GM23248 (cell line): ENCODE data around the gene POP4. TPM values are rescaled to one million over a fixed set of nuclear protein-coding genes. Genes with fewer than 3 reads are reported as not detected.

Source experiments
- DNase-seq: peaks from one replicate; pipeline ENCODE4 v3.0.0-alpha.2; 2015
- H2AFZ ChIP-seq: fragments of 200-600 bp; sonication (generic); 2 replicates; pipeline ENCODE4 v1.6.1; 2016; ENCODE audit warnings: antibody characterized with exemption
- H3F3A ChIP-seq: fragments of 200-600 bp; sonication (generic); 2 replicates; pipeline ENCODE4 v1.6.1; 2016; ENCODE audit warnings: mild to moderate bottlenecking, antibody characterized with exemption, mixed run types; ENCODE audit not compliant: insufficient read depth
- H3K27ac ChIP-seq: fragments of 200-600 bp; sonication (generic); 2 replicates; pipeline ENCODE4 v1.5.1; 2016; ENCODE audit warnings: mild to moderate bottlenecking
- H3K27me3 ChIP-seq: fragments of 200-600 bp; sonication (generic); replicated peaks from 2 replicates; pipeline ENCODE4 v1.6.1; 2016; ENCODE audit warnings: mild to moderate bottlenecking; ENCODE audit not compliant: insufficient read depth
- H3K36me3 ChIP-seq: fragments of 200-600 bp; sonication (generic); 2 replicates; pipeline ENCODE4 v1.6.1; 2016; ENCODE audit warnings: low read depth, mild to moderate bottlenecking
- H3K4me1 ChIP-seq: fragments of 200-600 bp; sonication (generic); 2 replicates; pipeline ENCODE4 v1.6.1; 2016; ENCODE audit warnings: mild to moderate bottlenecking; ENCODE audit not compliant: insufficient read depth
- H3K4me2 ChIP-seq: fragments of 200-600 bp; sonication (generic); one replicate; pipeline ENCODE4 v1.6.1; 2016; ENCODE audit warnings: mild to moderate bottlenecking; ENCODE audit not compliant: unreplicated experiment
- H3K4me3 ChIP-seq: fragments of 200-600 bp; sonication (generic); 2 replicates; pipeline ENCODE4 v1.5.1; 2016; ENCODE audit warnings: mild to moderate bottlenecking
- H3K79me2 ChIP-seq: fragments of 200-600 bp; sonication (generic); 2 replicates; pipeline ENCODE4 v1.6.1; 2016; ENCODE audit warnings: mild to moderate bottlenecking; ENCODE audit not compliant: insufficient read depth
- H3K9ac ChIP-seq: fragments of 200-600 bp; sonication (generic); 2 replicates; pipeline ENCODE4 v1.6.1; 2016; ENCODE audit warnings: mild to moderate bottlenecking
- H3K9me2 ChIP-seq: fragments of 200-600 bp; sonication (generic); 2 replicates; pipeline ENCODE4 v1.6.1; 2016; ENCODE audit warnings: mixed run types, mild to moderate bottlenecking, moderate library complexity; ENCODE audit not compliant: insufficient read depth
- H3K9me3 ChIP-seq: fragments of 200-600 bp; sonication (generic); one replicate; pipeline ENCODE4 v1.6.1; 2017; ENCODE audit warnings: low read depth
- H4K20me1 ChIP-seq: fragments of 200-600 bp; sonication (generic); 2 replicates; pipeline ENCODE4 v1.6.0; 2016; ENCODE audit not compliant: insufficient read depth
- EZH2 ChIP-seq: fragments of 200-600 bp; sonication (generic); IDR thresholded peaks from 2 replicates; pipeline ENCODE4 v1.6.1; 2018; ENCODE audit warnings: antibody characterized with exemption, mild to moderate bottlenecking; ENCODE audit not compliant: insufficient read depth, poor library complexity, severe bottlenecking
- EZH2phosphoT487 ChIP-seq: fragments of 200-600 bp; sonication (generic); IDR thresholded peaks from 2 replicates; pipeline ENCODE4 v1.6.1; 2018; ENCODE audit warnings: antibody characterized with exemption, moderate library complexity, mild to moderate bottlenecking, low read depth; ENCODE audit not compliant: insufficient read depth
- WGBS, 2 experiments: methylation state at CpG; one replicate each; pipeline ENCODE4 v1.1.6; 2015 to 2017; ENCODE audit warnings: low lambda C conversion rate in 2 of 2, low coverage in 1 of 2; ENCODE audit errors: missing lambda C conversion rate in 2 of 2; 5-methylcytosine and 5-hydroxymethylcytosine counted together
- in situ Hi-C: fragments of 300-500 bp; cut with MboI; formaldehyde crosslinking; loops from 2 replicates; pipeline ENCODE4 v1.15.0; 2020
- polyA plus RNA-seq: library from polyadenylated mRNA; unstranded; fragments of >200 nt; fragmentation: Nextera tagmentation; extraction: Ambion mirVana; gene quantifications from 2 replicates; pipeline ENCODE4 v1.2.1, GENCODE V29; 2016
- total RNA-seq: library from RNA; depleted of rRNA; stranded (reverse); fragments of >200 nt; shearing (Covaris generic); gene quantifications from 2 replicates; pipeline ENCODE4 v1.2.3, GENCODE V29; 2014

POP4 gene
- total and polyA plus RNA-seq, 2 experiments from 2014 or later: 65.8 to 132 TPM

DNA sequence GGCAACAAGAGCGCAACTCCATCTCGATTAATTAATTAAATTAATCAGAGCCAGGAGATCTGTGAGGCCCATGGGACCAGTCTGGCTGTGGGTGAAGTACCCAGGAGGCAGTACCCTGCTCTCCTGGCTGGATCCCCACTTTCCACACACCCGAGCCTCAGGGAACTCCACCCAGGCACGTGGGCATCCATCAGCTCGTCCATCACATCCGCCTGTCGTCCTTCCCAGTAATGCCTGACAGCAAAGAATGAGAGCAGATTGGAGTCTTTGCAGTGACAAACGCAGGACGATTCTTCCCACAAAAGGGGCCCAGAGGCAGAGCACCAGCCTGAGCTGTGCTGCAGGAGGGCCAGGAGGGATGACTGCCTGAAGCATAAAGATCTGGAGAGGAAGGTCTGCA lies 44.5 kb upstream of the POP4 start:
- no peaks in the 10 kb centered on the region for H3K36me3 ChIP-seq
- no peak overlapping the region for H3K4me3 ChIP-seq
- in situ Hi-C loops: no loop called here
- peaks cover 9% of the 10 kb centered on the region; the same call in 1 of the 2 replicates for H3K27me3 ChIP-seq
- H3K9ac ChIP-seq: no peak overlapping the region
- no peaks in the 10 kb centered on the region for H3K9me3 ChIP-seq
- no peak overlapping the region for H2AFZ ChIP-seq
- 24 to 28% methylated on average over 9 of the region's 9 CpGs for WGBS, 2 experiments
- H3K4me2 ChIP-seq: no peak overlapping the region
- no peaks in the 10 kb centered on the region for H3K9me2 ChIP-seq
- TF ChIP-seq EZH2: no peak
- TF ChIP-seq EZH2phosphoT487: no peak
- H3K4me1 ChIP-seq: no peaks in the 10 kb centered on the region
- H3K79me2 ChIP-seq: no peaks in the 10 kb centered on the region
- no peak overlapping the region for H3K27ac ChIP-seq
- H3F3A ChIP-seq: no peaks in the 10 kb centered on the region
- DNase-seq: no peak
- no peaks in the 10 kb centered on the region for H4K20me1 ChIP-seq

DNA sequence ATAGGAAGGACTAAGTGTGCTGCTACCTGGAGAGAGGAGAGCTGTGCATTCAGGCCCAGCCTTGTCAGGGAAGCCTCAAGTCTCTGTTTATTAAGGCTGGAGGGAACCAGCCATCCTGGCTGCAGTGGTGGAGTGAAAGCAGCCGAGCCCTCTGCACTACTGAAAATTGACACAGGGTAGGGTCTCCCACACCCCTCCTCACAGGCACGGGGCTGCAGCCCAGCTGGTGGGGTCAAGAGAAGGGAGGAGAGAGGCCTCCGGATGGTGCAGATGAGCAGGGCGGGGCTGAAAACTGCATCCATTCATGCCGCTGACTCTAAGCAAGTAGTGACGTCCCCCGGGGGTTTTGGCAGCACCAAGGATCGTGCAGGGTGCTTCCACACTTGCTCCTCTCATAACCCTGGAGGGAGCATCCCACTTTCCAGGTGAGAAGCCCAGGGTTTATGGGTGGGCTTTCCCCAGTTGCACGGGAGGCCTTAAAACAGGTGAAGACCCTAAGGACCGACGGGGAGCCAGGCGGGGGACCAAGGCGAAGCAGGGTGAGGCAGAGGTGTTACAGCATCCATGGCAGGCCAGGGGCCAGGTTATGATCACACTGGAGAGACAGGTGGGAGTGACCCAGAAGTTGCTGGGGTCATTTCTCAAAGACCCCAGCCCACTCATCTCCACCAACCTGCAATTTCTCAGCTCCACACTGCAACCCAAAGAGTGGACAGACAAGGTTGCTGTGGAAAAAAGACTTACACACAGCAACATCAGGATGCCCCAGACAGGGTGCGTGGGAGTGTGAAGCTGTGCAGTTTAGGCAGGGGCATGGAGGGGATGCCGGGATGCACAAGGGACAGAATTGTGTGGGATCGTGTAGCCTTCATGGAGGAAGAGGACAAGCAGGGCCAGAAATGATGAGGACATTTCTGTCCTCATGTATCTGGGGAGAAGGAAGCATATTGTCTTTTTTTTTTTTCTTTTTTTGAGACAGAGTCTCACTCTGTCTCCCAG lies 43.5 kb upstream of the POP4 start:
- WGBS, 2 experiments: 22 to 25% methylated on average over 15 to 16 of the region's 16 CpGs
- in situ Hi-C loops: no loop called here
- TF ChIP-seq EZH2 (no peak), EZH2phosphoT487 (no peak)

DNA sequence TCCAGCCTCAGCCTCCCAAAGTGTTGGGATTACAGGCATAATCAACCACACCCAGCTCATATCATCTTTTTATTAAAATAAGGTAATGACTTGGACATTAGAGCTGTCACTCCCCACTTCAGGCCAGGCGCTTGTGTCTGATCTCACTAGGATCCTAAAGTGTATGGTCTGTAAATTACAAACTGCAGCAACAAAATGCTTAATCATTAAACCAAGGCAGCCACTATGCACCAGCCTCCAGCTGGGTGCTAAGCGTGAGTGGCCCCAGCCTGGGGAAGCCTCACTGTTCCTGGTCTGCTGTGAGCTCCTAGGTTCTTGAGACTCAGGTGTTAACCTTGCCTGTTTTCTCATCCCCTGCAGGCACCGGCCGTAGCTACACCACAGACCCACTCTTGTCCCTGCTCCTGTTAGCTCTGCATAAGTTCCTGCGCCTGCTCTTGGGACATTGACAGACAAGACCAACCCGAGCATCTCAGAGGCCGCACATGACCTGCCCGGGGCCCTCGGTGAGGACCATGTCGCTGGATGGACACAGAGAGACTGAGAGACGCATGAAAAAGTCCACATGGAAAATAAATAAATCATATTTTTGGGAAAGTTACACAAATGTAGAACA lies 42.5 kb upstream of the POP4 start:
- Histone ChIP-seq H3K27ac (no peak overlapping the region), H3K9me3 (no peaks in the 10 kb centered on the region), H3K4me3 (no peak overlapping the region), H3K79me2 (no peaks in the 10 kb centered on the region), H3F3A (no peaks in the 10 kb centered on the region), H4K20me1 (no peaks in the 10 kb centered on the region), H3K36me3 (no peaks in the 10 kb centered on the region), H3K4me2 (no peak overlapping the region), H3K27me3 (peaks cover 9% of the 10 kb centered on the region; the same call in 1 of the 2 replicates), H2AFZ (no peak overlapping the region), H3K9ac (no peak overlapping the region), H3K9me2 (no peaks in the 10 kb centered on the region), H3K4me1 (no peaks in the 10 kb centered on the region)
- in situ Hi-C loops: no loop called here
- TF ChIP-seq EZH2 (no peak), EZH2phosphoT487 (no peak)
- WGBS, 2 experiments: 44 to 45% methylated on average over 11 of the region's 11 CpGs
- no peak for DNase-seq

More for the DNA sequence above, 43.5 kb upstream of the POP4 start:
- Histone ChIP-seq H3K9ac (no peak overlapping the region), H2AFZ (no peak overlapping the region), H3K9me2 (no peaks in the 10 kb centered on the region), H3K27ac (no peak overlapping the region), H3K36me3 (no peaks in the 10 kb centered on the region), H3F3A (no peaks in the 10 kb centered on the region), H4K20me1 (no peaks in the 10 kb centered on the region), H3K79me2 (no peaks in the 10 kb centered on the region), H3K27me3 (peaks cover 9% of the 10 kb centered on the region; the same call in 1 of the 2 replicates), H3K4me1 (no peaks in the 10 kb centered on the region), H3K9me3 (no peaks in the 10 kb centered on the region), H3K4me2 (no peak overlapping the region), H3K4me3 (no peak overlapping the region)
- no peak for DNase-seq

DNA sequence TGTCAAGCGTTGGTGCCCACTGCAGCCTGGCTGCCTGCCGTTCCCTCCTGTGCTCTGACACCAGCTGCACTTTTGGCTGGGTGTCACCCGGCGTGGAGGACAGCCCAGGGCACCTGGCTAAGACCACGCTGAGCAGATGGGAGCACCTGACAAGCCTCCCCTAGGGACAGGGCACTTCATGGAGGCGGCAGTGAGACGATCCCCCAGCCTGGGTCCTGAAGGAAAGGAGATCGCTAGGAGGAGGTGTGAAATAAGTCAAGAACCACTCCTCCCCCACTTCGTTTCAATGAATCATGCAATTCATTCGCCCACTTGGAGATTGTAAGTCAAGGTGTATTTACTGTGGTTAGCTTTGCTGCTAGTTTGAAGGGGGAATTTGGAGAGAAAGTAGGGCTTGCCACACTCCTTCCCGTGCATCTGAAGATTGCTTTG lies 41.5 kb upstream of the POP4 start:
- H3K27ac ChIP-seq: no peak overlapping the region
- no peaks in the 10 kb centered on the region for H3K4me1 ChIP-seq
- no peak overlapping the region for H3K4me3 ChIP-seq
- no peak for TF ChIP-seq EZH2
- no peak for TF ChIP-seq EZH2phosphoT487
- in situ Hi-C loops: no loop called here
- 24 to 26% methylated on average over 11 of the region's 11 CpGs for WGBS, 2 experiments
- no peaks in the 10 kb centered on the region for H3K9me3 ChIP-seq
- no peaks in the 10 kb centered on the region for H3K9me2 ChIP-seq
- no peaks in the 10 kb centered on the region for H3K36me3 ChIP-seq
- H3K4me2 ChIP-seq: no peak overlapping the region
- H3K9ac ChIP-seq: no peak overlapping the region
- no peak overlapping the region for H2AFZ ChIP-seq
- DNase-seq: no peak
- no peaks in the 10 kb centered on the region for H3K79me2 ChIP-seq
- H3F3A ChIP-seq: no peaks in the 10 kb centered on the region
- H4K20me1 ChIP-seq: no peaks in the 10 kb centered on the region
- H3K27me3 ChIP-seq: peaks cover 9% of the 10 kb centered on the region; the same call in 1 of the 2 replicates
